ENCODE measurements around the gene SMIM44. TPM values are rescaled to one million over a fixed set of nuclear protein-coding genes. Genes with fewer than 3 reads are reported as not detected.
"Not testable (repeated sequence)": the region's sequence is repeated elsewhere in the genome, so short reads cannot be mapped to it uniquely, and the experiment has no call there.

Gene SMIM44
- total RNA-seq, 2 experiments from 2014 or later: not detected

GRCh38 chr19:3462991-3463713 lies 20.1 kb downstream of the SMIM44 start:
- H3K27me3 Mint-ChIP-seq: no peaks in the 10 kb centered on the region
- no peaks in the 10 kb centered on the region for H3K9me3 Mint-ChIP-seq
- peaks cover 2% of the 10 kb centered on the region for H3K4me1 Mint-ChIP-seq
- ChIA-PET POLR2A (no interaction called here), CTCF (no interaction called here)
- no peak overlapping the region for H3K4me3 Mint-ChIP-seq
- no peaks in the 10 kb centered on the region for H3K36me3 Mint-ChIP-seq (ENCODE audit: low read depth)
- DNase-seq: no peak
- no peak overlapping the region for H3K27ac Mint-ChIP-seq

- ChIA-PET POLR2A (interaction anchor here (0.7 kb wide), 1 partner anchor 22 kb away, joined by 3 read pairs; no protein-coding TSS in a partner anchor), CTCF (interaction anchor here (2.1 kb wide), 1 partner anchor 155 kb away, joined by 5 read pairs; no protein-coding TSS in a partner anchor)
- Mint-ChIP-seq H3K4me3 (no peak overlapping the region), H3K4me1 (peaks cover 2% of the 10 kb centered on the region), H3K27me3 (no peaks in the 10 kb centered on the region), H3K27ac (no peak overlapping the region), H3K9me3 (no peaks in the 10 kb centered on the region), H3K36me3 (ENCODE audit: low read depth) (no peaks in the 10 kb centered on the region)
- no peak for DNase-seq
These were observed 23.2 kb downstream of the SMIM44 start for GRCh38 chr19:3459965-3460582.

- H3K4me3 Mint-ChIP-seq: no peak overlapping the region
- ChIA-PET POLR2A (no interaction called here), CTCF (no interaction called here)
- no peak overlapping the region for H3K27ac Mint-ChIP-seq
- H3K9me3 Mint-ChIP-seq: no peaks in the 10 kb centered on the region
- no peaks in the 10 kb centered on the region for H3K27me3 Mint-ChIP-seq
- no peak for DNase-seq
- peaks cover 2% of the 10 kb centered on the region for H3K4me1 Mint-ChIP-seq
- no peaks in the 10 kb centered on the region for H3K36me3 Mint-ChIP-seq (ENCODE audit: low read depth)
These were observed 24.0 kb downstream of the SMIM44 start for GRCh38 chr19:3459089-3459881.

GRCh38 chr19:3458229-3459088 lies 24.8 kb downstream of the SMIM44 start:
- CTCF ChIA-PET: no interaction called here
- no peak for DNase-seq
- POLR2A ChIA-PET: no interaction called here
- Mint-ChIP-seq H3K36me3 (ENCODE audit: low read depth) (no peaks in the 10 kb centered on the region), H3K27me3 (no peaks in the 10 kb centered on the region), H3K4me3 (no peak overlapping the region), H3K9me3 (no peaks in the 10 kb centered on the region), H3K27ac (no peak overlapping the region), H3K4me1 (peaks cover 2% of the 10 kb centered on the region)

GRCh38 chr19:3457528-3458228 lies 25.6 kb downstream of the SMIM44 start:
- H3K4me3 Mint-ChIP-seq: no peak overlapping the region
- DNase-seq: no peak
- ChIA-PET POLR2A (no interaction called here), CTCF (no interaction called here)
- peaks cover 2% of the 10 kb centered on the region for H3K4me1 Mint-ChIP-seq
- no peak overlapping the region for H3K27ac Mint-ChIP-seq
- H3K9me3 Mint-ChIP-seq: no peaks in the 10 kb centered on the region
- no peaks in the 10 kb centered on the region for H3K36me3 Mint-ChIP-seq (ENCODE audit: low read depth)
- H3K27me3 Mint-ChIP-seq: no peaks in the 10 kb centered on the region

GRCh38 chr19:3456925-3457527 lies 26.2 kb downstream of the SMIM44 start:
- no peak overlapping the region for H3K27ac Mint-ChIP-seq
- peaks cover 2% of the 10 kb centered on the region for H3K4me1 Mint-ChIP-seq
- POLR2A ChIA-PET: no interaction called here
- peaks cover 2% of the 10 kb centered on the region for H3K36me3 Mint-ChIP-seq (ENCODE audit: low read depth)
- H3K27me3 Mint-ChIP-seq: no peaks in the 10 kb centered on the region
- H3K4me3 Mint-ChIP-seq: no peak overlapping the region
- H3K9me3 Mint-ChIP-seq: no peaks in the 10 kb centered on the region
- CTCF ChIA-PET: no interaction called here
- DNase-seq: no peak

GRCh38 chr19:3455960-3456601 lies 27.2 kb downstream of the SMIM44 start:
- Mint-ChIP-seq H3K9me3 (no peaks in the 10 kb centered on the region), H3K4me3 (no peak overlapping the region), H3K36me3 (ENCODE audit: low read depth) (peaks cover 2% of the 10 kb centered on the region), H3K27me3 (no peaks in the 10 kb centered on the region), H3K4me1 (peaks cover 3% of the 10 kb centered on the region), H3K27ac (no peak overlapping the region)
- CTCF ChIA-PET: no interaction called here
- POLR2A ChIA-PET: no interaction called here
- no peak for DNase-seq

GRCh38 chr19:3455393-3455955 lies 27.8 kb downstream of the SMIM44 start:
- no peak overlapping the region for H3K27ac Mint-ChIP-seq
- no peaks in the 10 kb centered on the region for H3K9me3 Mint-ChIP-seq
- H3K36me3 Mint-ChIP-seq (ENCODE audit: low read depth): peaks cover 2% of the 10 kb centered on the region
- ChIA-PET CTCF (no interaction called here), POLR2A (no interaction called here)
- no peak for DNase-seq
- H3K4me3 Mint-ChIP-seq: no peak overlapping the region
- peaks cover 7% of the 10 kb centered on the region for H3K4me1 Mint-ChIP-seq
- H3K27me3 Mint-ChIP-seq: no peaks in the 10 kb centered on the region

GRCh38 chr19:3454656-3455392 lies 28.4 kb downstream of the SMIM44 start:
- peaks cover 7% of the 10 kb centered on the region for H3K4me1 Mint-ChIP-seq
- no peaks in the 10 kb centered on the region for H3K9me3 Mint-ChIP-seq
- H3K27ac Mint-ChIP-seq: no peak overlapping the region
- peaks cover 2% of the 10 kb centered on the region for H3K36me3 Mint-ChIP-seq (ENCODE audit: low read depth)
- CTCF ChIA-PET: interaction anchor here (0.8 kb wide), 1 partner anchor 14 kb away, joined by 3 read pairs; no protein-coding TSS in a partner anchor
- POLR2A ChIA-PET: no interaction called here
- no peaks in the 10 kb centered on the region for H3K27me3 Mint-ChIP-seq
- H3K4me3 Mint-ChIP-seq: no peak overlapping the region
- DNase-seq: no peak

GRCh38 chr19:3453840-3454239 lies 29.4 kb downstream of the SMIM44 start:
- Mint-ChIP-seq H3K27ac (no peak overlapping the region), H3K4me3 (no peak overlapping the region), H3K9me3 (no peaks in the 10 kb centered on the region), H3K4me1 (peaks cover 5% of the 10 kb centered on the region), H3K36me3 (ENCODE audit: low read depth) (peaks cover 2% of the 10 kb centered on the region), H3K27me3 (no peaks in the 10 kb centered on the region)
- DNase-seq: no peak
- POLR2A ChIA-PET: no interaction called here
- CTCF ChIA-PET: no interaction called here

- CTCF ChIA-PET; H3K36me3 Mint-ChIP-seq (ENCODE audit: low read depth); H3K4me3 Mint-ChIP-seq; H3K9me3 Mint-ChIP-seq; H3K27ac Mint-ChIP-seq; DNase-seq; H3K27me3 Mint-ChIP-seq; H3K4me1 Mint-ChIP-seq; POLR2A ChIA-PET: not testable (repeated sequence)
These were observed 30.4 kb downstream of the SMIM44 start for GRCh38 chr19:3452942-3453214.
